GM19240 (cell line): Measurements from ENCODE around the gene MTX3.

Experiments used
- DNase-seq: peaks from one replicate; pipeline ENCODE4 v3.0.0; 2011; ENCODE audit warnings: low spot score; ENCODE audit not compliant: insufficient read length

Gene MTX3

DNA sequence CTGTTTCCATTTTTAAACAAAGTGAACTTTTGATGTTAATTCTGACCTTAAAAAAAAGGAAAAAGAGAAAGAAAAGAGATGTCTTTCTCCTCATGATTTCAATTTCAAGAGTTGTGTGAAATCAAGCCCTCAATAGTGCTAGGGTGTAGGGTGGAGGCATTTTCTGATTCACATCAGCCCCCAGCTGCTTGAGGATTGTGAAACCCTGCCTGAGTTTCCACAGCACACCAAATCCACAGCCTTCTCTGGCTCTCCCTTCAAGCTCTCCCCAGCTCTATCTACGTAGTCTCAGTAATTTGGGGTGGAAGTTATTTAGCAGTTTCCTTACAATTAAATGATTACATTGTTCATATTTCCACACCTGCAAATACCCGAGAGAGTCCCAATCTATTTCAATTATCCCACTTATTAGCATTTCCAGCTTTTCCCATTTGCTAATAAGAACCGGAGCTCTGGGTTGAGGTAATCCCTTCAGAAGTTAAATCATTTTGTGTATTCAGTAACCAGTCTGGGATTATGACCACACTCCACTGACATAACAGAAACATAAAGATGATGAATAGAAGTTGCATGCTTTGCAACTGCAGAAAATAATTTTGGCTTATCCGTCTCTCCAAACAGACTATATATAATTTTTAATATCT is 54.9 kb downstream of the MTX3 start:
- DNase-seq: no peak

DNA sequence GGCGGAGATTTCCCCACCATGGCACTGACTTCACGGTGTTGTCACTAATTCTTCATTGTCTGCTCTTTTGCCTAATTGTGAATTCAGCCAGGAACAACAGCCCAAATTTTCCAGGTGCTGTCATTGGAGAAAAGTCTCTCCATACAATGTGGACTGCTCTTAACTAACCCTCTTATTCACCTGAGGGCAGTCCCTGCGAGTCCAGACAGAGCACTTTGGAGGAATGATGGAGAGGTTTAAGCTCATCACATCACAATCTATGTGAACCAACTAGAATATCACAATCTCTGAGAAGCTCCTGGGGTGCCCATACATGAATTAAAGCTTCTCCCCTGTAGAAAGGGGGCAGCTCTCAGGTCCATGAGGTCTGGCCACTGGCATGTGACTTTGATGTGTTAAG is 56.4 kb downstream of the MTX3 start:
- no peak for DNase-seq

DNA sequence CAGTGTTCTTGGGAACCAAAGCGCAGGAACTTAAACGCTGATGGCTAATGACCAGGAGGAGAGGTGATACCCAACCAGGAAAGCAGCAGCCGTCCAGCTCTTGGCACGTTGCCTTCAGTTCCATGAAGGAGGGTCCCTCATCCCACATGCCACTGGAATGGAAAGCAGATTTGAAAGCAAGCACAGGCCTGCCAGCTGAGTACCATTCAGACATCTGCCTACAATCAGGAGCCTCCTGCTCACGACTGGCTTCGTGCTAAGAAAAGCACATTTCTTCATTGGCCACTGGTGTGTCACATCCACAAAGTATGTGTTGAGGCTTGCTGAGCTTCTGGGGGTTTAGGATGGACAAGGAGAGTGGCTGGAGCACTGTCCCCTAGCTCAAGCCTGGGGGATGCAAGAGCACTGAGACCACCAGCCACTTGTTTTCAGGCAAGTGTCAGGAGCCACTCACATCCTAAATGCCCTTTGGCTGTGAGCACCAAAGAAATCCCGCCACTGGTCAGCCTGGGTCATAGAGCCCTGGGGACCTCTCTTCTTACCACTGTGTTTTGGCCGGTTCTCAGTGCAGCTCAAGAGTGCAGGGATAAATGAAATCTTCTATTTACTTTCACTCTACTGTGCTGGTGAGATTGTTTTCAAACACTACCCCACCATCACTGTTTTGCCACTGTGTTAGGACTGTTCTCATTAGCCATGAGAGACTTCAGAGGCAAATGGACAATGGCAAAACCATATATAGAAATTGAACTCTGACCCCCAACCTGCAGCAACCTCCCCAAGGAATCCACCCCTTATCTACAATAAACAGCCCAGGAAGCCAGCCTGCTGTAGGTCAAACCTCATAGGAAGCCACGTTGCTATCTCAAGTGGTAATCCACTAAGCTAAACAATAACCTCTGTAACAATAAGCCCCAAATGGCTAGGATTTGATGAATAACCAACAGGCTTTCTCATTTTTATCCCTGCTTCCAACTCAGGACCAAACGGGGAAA is 58.3 kb downstream of the MTX3 start:
- no peak for DNase-seq

DNA sequence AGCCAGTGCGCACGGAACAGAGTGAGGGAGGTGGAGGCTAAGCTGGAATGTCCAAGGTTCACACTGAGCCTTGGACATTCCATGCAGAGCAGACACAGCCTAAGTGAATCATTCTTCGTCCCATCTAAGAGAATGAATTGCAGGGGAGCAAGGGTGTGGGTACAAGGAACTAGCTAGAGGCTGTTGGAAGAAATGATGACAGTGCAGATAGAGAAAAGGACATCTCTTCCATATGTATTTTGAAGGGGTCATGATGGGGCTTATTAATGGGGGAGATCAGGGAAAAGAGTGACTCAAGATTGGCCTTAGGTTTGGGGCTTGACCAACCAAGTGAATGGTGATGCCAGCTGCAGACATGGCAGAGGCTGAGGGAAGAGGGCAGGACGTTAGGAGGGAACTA is 59.2 kb downstream of the MTX3 start:
- DNase-seq: no peak

DNA sequence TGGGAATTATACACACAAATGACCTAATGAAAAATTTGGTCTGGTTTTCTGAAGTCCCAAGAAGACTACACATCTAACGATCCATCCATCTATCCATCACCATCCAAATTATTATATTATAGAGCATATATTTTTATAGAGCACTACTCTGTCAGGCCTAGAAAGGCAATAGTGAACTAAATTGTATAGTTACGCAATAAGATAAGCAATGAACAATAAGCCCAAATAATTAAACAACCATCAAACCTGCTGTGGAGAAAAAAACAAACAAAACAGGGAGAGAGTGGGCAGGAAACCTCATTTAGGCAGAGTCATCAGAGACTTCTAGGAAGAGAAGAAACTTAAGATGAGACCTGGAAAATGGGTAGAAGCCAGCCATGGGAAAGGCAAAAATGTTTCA is 59.7 kb downstream of the MTX3 start:
- DNase-seq: no peak

DNA sequence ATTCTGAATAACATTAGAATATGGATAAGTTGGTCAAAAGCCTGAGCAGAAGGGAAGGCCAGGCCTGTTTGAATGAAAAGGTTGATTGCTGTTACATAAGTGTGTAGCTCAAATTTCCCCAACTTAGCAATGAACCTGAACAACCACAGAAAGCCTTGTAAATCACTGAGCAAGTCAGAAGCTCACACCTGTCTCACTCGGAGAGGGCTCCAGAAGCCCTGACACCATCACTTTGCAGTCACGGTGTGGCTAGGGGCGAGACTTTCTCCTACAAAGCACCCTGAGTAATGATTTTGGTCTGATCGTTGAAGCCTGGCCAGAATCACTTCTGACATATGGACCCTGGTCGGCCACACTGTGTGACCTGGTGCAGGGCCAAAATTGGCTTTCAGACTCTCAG is 62.0 kb downstream of the MTX3 start:
- no peak for DNase-seq
